SJSA1 (cell line): ENCODE measurements around the gene YWHAG. TPM values are rescaled to one million over a fixed set of nuclear protein-coding genes. Genes with fewer than 3 reads are reported as not detected.
A peak's percentile ranks its signal among the peaks of the same experiment; 100 is the strongest.

Experiments
- DNase-seq, 2 experiments: peaks; one replicate each; pipeline ENCODE4 v3.0.0-alpha.2; 2015 to 2020; ENCODE audit warnings: low spot score in 2 of 2, low read depth in 1 of 2
- H3K27ac ChIP-seq: fragments of 250-450 bp; sonication (Bioruptor Pico); 2 replicates; pipeline ENCODE4 v1.5.1; 2020; ENCODE audit warnings: mild to moderate bottlenecking, moderate library complexity
- H3K27me3 ChIP-seq: fragments of 250-450 bp; sonication (Bioruptor Pico); replicated peaks from 2 replicates; pipeline ENCODE4 v1.5.1; 2020; ENCODE audit warnings: mild to moderate bottlenecking, moderate library complexity
- H3K36me3 ChIP-seq: fragments of 250-450 bp; sonication (Bioruptor Pico); 2 replicates; pipeline ENCODE4 v1.5.1; 2020; ENCODE audit warnings: mild to moderate bottlenecking
- H3K4me1 ChIP-seq: fragments of 250-450 bp; sonication (Bioruptor Pico); replicated peaks from 2 replicates; pipeline ENCODE4 v1.6.1; 2021; ENCODE audit warnings: mild to moderate bottlenecking
- H3K4me3 ChIP-seq: fragments of 250-450 bp; sonication (Bioruptor Pico); 2 replicates; pipeline ENCODE4 v1.5.1; 2020; ENCODE audit warnings: mild to moderate bottlenecking
- H3K9me3 ChIP-seq: fragments of 250-450 bp; sonication (Bioruptor Pico); replicated peaks from 2 replicates; pipeline ENCODE4 v1.5.1; 2020; ENCODE audit warnings: mild to moderate bottlenecking
- total RNA-seq: library from RNA; depleted of rRNA; stranded (reverse); fragments of >200 nt; shearing (Covaris generic); gene quantifications from 2 replicates; pipeline ENCODE4 v1.2.3, GENCODE V29; 2014

The YWHAG gene
- total RNA-seq, 1 experiment from 2014 or later, result 76.1 TPM

DNA sequence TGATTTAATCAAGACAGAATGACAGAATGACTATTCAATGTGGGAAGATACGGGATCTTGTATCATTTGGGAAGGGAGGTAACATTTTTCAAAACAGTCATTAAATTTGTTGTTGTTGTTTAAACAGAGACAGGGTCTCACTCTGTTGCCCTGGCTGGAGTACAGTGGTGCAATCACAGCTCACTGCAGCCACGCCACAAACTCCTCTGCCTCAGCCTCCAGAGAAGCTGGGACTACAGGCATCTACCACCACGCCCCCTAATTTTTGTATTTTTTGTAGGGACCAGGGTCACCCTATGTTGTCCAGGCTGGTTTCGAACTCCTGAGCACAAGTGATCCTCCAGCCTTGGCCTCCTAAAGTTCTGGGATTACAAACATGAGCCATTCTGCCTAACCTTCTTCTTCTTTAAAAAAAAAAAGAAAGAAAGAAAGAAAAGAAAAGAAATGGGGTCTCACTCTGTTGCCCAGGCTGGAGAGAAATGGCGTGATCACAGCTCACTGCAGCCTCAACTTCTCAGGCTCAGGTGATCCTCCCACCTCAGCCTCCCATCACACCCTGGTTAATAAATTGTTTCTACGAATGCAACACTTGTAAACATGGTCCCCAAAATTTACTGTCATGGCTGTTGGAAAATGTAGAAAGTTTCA, 24.3 kb downstream of the YWHAG start:
- H3K27me3 ChIP-seq, result no peaks in the 10 kb centered on the region
- DNase-seq, result no peak
- peaks cover 6% of the 10 kb centered on the region for H3K4me1 ChIP-seq

DNA sequence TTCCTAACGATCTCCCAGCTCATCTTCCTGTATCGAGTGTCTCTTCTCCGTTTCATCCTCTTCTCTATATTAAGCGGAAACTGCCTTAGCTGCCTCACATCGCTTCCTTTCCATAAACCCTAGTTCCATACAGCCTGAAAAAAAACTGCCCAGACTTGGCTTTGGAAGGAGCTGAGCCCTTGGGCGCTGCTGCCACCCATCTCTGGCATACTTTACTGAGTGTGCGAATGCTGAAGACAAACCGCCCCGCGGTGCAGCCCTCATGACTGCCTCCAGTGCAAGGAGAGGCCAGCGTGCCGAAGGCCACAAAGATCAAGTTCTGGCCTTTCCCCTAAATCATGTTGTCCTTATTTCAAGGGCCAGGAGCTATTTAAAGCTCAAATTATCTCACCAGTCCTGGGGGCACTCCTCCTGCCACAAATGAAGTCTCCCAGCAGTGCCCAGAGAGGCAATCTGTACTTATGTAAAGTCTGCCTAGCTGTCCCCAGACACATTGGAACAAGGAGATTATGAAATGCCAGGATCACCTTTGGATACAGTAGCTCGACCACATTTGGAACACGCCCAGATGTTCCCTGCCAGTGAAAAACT, 25.2 kb downstream of the YWHAG start:
- no peaks in the 10 kb centered on the region for H3K27me3 ChIP-seq
- H3K4me3 ChIP-seq, result no peak overlapping the region
- no peaks in the 10 kb centered on the region for H3K9me3 ChIP-seq
- no peak overlapping the region for H3K27ac ChIP-seq
- DNase-seq, result no peak
- H3K4me1 ChIP-seq, result peaks cover under 1% of the 10 kb centered on the region; the same call in 1 of the 2 replicates
- H3K36me3 ChIP-seq, result peaks cover 82% of the 10 kb centered on the region

More for the DNA sequence above, 24.3 kb downstream of the YWHAG start:
- no peak overlapping the region for H3K4me3 ChIP-seq
- no peak overlapping the region for H3K27ac ChIP-seq
- no peaks in the 10 kb centered on the region for H3K9me3 ChIP-seq
- peaks cover 83% of the 10 kb centered on the region for H3K36me3 ChIP-seq

DNA sequence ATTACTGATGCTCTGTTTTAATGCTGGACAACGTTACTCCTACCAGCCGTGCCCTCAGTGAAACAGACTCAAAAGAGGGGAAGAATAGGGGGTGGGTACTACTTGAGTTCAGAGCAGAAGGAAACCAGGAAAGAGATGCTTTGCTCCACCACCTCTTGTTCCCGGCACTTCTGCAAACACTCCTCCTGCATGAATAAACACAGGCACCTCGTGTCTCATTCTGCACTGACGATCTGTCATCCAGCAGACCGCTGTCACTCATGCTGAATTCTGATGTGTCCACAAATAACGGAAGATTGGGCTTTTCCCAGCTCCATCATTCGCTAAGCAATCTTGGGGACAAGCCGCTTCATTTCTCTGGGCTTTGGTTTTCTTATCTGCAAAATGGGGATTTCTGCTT, 26.7 kb downstream of the YWHAG start:
- no peaks in the 10 kb centered on the region for H3K9me3 ChIP-seq
- peaks cover 7% of the 10 kb centered on the region for H3K4me1 ChIP-seq
- DNase-seq, result no peak
- no peak overlapping the region for H3K4me3 ChIP-seq
- no peak overlapping the region for H3K27ac ChIP-seq
- H3K27me3 ChIP-seq, result no peaks in the 10 kb centered on the region
- H3K36me3 ChIP-seq, result peaks cover 82% of the 10 kb centered on the region

DNA sequence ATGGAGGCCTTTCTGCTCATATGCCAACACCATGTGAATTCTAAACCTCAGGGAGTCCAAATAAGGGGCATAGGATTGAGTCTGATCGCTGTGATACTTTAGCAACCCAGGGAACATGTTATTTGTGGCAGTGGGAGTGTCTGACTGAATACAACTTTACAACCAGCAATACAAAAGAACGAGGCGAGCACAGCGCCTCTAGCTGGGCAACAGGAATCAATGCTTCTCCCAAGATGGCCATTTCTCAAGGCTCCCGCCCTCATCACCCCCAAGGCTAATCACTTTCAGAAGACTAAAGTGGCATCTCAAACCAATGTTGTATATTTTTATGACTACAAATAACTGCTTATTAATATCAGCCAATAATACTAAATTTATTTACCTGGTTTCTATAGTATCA, 28.1 kb downstream of the YWHAG start:
- peaks cover 18% of the 10 kb centered on the region for H3K4me1 ChIP-seq
- no peak for DNase-seq
- H3K4me3 ChIP-seq, result no peak overlapping the region
- H3K27me3 ChIP-seq, result no peaks in the 10 kb centered on the region
- H3K9me3 ChIP-seq, result no peaks in the 10 kb centered on the region
- no peak overlapping the region for H3K27ac ChIP-seq
- H3K36me3 ChIP-seq, result peaks cover 80% of the 10 kb centered on the region

DNA sequence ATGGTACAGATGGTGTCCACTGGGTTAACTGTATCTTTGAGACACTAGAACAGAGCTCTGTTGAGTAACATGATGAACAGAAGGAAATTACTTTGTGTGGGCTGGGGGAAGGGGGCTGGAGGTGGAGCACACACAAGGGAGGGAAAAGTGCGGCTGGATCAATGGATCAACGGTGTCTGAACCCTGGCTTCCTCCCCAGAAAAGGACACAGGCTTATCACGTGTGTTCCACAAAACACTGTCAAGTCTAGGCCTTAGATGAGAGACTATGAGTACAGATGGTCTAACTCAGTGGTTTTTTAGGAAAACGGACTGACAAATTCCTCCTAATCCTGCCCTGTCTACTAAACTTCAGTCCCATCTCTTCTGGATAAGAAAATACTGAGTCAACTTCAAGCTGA, 28.5 kb downstream of the YWHAG start:
- H3K9me3 ChIP-seq, result no peaks in the 10 kb centered on the region
- DNase-seq, result no peak
- H3K4me1 ChIP-seq, result peaks cover 18% of the 10 kb centered on the region
- peaks cover 80% of the 10 kb centered on the region for H3K36me3 ChIP-seq
- H3K27me3 ChIP-seq, result no peaks in the 10 kb centered on the region
- H3K4me3 ChIP-seq, result no peak overlapping the region
- no peak overlapping the region for H3K27ac ChIP-seq

DNA sequence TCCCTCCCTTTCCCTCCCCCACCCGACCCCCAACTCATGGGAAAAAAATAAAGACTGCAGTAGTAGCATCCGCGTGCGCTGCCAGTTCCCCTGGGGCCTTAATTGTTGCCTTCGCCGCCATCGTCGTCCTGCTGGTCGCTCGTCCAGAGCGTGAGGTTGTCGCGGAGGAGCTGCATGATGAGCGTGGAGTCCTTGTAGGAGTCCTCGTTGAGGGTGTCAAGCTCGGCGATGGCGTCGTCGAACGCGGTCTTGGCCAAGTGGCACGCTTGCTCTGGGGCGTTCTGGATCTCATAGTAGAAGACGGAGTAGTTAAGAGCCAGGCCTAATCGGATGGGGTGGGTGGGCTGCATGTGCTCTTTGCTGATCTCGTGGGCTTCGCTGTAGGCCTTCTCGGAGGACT, 29.3 kb downstream of the YWHAG start:
- Histone ChIP-seq H3K27ac (no peak overlapping the region), H3K27me3 (no peaks in the 10 kb centered on the region), H3K4me3 (no peak overlapping the region), H3K9me3 (no peaks in the 10 kb centered on the region), H3K36me3 (peaks cover 86% of the 10 kb centered on the region), H3K4me1 (peaks cover 18% of the 10 kb centered on the region)
- no peak for DNase-seq

DNA sequence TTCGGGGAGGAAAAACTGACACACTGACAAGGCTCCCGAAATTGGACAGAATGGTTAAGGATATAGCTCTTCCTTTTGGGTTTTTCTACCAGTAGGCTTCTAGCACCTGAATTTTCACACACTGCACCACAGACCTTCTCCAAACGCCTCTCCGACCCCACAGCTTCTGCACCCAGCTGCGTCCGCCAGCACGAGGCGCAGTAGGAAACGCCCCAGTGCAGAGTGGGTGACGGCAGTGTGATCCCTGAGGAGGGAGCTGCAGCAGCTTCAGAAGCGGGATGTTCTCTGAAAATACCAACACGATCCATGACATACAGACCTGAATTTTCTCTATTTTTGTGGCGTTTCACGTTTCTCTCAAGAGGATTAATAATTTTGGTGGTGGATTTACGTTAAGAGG, 30.4 kb downstream of the YWHAG start:
- DNase-seq, result no peak
- H3K9me3 ChIP-seq, result no peaks in the 10 kb centered on the region
- no peaks in the 10 kb centered on the region for H3K27me3 ChIP-seq
- peaks cover 86% of the 10 kb centered on the region for H3K36me3 ChIP-seq
- peaks cover 18% of the 10 kb centered on the region for H3K4me1 ChIP-seq
- H3K4me3 ChIP-seq, result no peak overlapping the region
- H3K27ac ChIP-seq, result no peak overlapping the region

DNA sequence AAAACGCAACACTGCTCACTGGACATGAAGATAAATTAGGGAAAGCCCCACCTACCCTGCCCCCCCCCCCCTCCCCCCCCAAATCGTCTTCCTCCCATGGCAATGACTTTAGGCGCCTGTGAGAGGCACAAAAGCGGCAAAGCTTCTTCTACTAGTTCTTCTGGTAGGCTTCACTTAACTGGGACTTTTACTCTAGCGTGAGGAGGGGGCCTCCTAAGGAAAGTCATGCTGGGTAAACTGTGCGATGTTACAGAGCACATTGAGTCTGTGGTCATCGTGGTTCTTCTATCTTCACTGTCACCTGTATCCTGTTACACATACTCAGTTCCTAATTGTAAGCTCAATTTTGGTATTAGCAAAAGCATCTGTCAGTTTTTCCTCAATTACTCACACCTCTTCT, 31.2 kb downstream of the YWHAG start:
- no peaks in the 10 kb centered on the region for H3K27me3 ChIP-seq
- H3K4me3 ChIP-seq, result no peak overlapping the region
- DNase-seq, result no peak
- H3K4me1 ChIP-seq, result peaks cover 18% of the 10 kb centered on the region
- H3K9me3 ChIP-seq, result no peaks in the 10 kb centered on the region
- H3K27ac ChIP-seq, result no peak overlapping the region
- peaks cover 86% of the 10 kb centered on the region for H3K36me3 ChIP-seq

DNA sequence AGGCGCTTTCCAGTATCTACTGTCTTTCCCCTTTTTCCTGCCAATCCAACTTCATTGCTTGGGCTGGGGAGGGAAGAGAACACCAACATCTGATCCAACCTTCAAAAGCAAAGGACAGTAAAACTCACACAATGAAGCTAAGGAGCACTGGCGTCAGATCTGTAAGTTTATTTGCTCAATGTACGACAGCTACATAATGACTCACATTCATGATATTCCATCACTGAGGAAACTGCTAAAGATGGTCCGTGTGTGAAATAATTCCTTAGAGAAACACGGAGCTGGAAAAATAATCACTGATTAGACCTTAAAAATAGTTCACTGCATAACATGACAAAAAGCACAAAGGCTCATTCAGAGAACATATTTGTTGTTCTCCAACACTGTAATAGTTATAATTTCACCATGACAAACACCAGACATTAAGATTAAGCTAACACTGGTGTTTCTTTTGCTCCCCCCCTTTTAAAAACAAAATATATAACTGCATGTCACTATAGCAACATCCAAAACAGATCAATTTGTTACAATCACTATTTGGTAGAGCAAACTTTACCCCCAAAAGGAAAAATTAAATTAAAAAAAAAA, 32.1 kb downstream of the YWHAG start:
- peak in 1 of 2 experiments; percentile 72 for DNase-seq
- Histone ChIP-seq H3K36me3 (peaks cover 84% of the 10 kb centered on the region), H3K9me3 (no peaks in the 10 kb centered on the region), H3K27ac (peak overlapping the region; percentile 35), H3K4me1 (peaks cover 18% of the 10 kb centered on the region), H3K27me3 (no peaks in the 10 kb centered on the region), H3K4me3 (no peak overlapping the region)

DNA sequence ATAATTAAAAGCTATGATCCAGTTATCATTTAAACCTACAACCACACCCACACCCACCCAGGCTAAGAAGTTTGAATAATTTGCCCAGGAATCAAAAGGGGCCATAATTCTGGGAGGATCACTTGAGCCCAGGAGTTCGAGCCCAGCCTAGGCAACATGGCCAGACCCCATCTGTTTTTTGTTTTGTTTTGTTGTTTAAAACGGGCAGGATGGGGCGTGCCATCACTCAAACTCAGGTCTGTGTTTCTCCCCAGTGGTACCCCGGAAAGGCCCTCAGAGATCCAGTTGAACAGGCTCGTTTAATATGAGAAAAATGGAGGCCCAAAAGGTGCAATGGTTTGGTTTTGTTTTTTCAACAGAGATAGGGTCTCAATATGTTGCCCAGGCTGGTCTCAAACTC, 33.0 kb downstream of the YWHAG start:
- no peak for DNase-seq
- H3K36me3 ChIP-seq, result peaks cover 78% of the 10 kb centered on the region
- H3K4me3 ChIP-seq, result no peak overlapping the region
- peaks cover 18% of the 10 kb centered on the region for H3K4me1 ChIP-seq
- H3K27me3 ChIP-seq, result no peaks in the 10 kb centered on the region
- no peak overlapping the region for H3K27ac ChIP-seq
- no peaks in the 10 kb centered on the region for H3K9me3 ChIP-seq

DNA sequence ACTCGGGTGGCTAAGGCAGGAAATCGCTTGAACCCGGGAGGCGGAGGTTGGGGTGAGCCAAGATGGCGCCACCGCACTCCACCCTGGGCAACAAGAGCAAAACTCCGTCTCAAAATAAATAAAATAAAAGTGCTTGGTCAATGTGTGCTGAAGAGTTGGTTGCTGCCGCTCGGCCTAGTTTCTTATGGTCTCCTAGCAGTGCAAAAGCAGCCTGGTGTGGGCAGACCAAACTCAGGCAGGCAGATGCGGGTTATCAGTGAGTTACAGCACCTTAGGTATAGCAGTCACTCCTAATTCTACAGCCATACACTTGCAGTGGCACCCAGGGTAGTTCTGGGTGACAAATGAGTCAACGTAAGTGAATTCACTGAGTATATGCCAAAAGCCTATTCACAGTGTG, 33.7 kb downstream of the YWHAG start:
- H3K4me1 ChIP-seq, result peaks cover 18% of the 10 kb centered on the region
- H3K27me3 ChIP-seq, result no peaks in the 10 kb centered on the region
- H3K4me3 ChIP-seq, result no peak overlapping the region
- H3K9me3 ChIP-seq, result no peaks in the 10 kb centered on the region
- H3K36me3 ChIP-seq, result peaks cover 71% of the 10 kb centered on the region
- no peak for DNase-seq
- H3K27ac ChIP-seq, result no peak overlapping the region

DNA sequence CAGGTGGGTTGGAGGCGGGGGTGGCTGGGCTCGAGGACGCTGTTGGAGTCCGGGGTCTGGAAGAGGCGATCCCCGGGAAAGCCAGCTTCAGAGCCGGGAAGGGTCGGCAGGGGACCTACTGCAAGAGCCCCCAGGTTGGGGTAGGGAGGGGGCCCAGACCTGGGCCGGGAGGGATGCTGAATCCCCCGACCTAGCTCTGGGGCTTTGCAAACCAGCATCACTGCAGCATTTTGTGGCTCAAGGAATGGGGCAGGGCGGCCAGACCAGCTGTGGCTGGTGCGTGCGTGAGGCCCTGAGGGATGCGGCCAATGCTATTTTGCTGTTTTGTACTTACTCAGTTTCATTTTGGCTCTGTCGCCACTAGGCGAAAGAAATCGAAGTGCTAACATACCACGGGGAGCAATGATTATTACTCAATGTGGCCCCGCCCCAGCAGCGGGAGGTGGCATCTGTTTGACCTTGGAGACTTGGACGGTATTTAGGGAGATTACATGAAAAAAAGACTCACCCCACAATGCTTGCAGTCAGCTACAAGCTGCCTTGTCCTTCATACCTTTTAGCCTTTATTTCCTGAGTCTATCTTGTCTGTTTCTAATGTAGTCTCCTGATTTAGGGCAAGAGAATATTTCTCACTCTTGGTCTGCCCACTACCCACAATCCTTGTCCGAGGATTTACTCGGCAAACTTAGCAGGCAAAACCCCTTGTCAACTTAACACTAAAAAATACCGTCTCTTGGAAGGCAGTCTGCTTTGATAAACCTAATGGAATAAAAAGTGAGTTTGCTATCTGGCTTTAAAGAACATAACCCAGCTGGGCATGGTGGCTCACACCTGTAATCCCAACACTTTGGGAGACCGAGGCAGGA, 40.1 kb downstream of the YWHAG start:
- Histone ChIP-seq H3K36me3 (peaks cover 18% of the 10 kb centered on the region), H3K27ac (peak overlapping the region; percentile 26), H3K4me3 (peak overlapping the region; percentile 49), H3K4me1 (peaks cover 20% of the 10 kb centered on the region), H3K9me3 (no peaks in the 10 kb centered on the region), H3K27me3 (no peaks in the 10 kb centered on the region)
- peak; percentile 66 to 71 for DNase-seq

DNA sequence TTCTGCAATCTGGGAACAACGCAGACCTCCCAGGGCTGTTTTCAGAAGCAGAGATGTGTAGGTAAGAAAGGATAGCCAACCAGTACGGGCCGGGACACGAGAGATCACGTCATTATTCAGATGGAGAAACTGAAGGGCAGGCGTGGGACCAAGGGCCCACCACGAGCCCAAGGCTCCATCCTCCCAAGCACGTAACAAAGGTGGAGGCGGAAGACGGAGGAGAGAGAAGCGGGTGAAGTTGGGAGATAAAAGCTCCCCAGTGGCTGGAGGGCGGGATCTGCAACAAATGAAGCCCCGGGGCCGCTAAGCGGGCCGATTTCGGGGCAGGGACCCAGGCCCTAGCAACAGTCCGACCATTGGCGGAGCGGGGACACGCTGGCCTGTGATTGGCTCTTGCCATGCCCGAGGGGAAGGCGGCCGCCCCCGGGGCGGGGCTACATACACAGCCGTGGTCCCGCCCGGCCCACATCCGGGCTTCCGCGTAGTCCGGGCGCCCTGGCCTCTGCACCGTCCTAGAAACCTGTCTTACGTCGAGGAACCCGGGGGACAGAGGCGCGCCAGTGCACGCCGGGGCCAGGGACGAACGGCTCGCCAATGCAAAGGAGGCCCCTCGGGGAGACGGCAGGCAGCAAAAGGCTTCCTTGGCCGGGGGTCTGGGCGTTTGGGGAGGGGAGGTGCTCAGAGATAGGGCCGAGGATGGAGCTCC, 40.9 kb downstream of the YWHAG start:
- Histone ChIP-seq H3K27ac (peak overlapping the region; percentile 27), H3K4me3 (peak overlapping the region; percentile 49), H3K4me1 (peaks cover 20% of the 10 kb centered on the region), H3K9me3 (no peaks in the 10 kb centered on the region), H3K36me3 (peaks cover 10% of the 10 kb centered on the region), H3K27me3 (no peaks in the 10 kb centered on the region)
- DNase-seq, result peak; percentile 94 to 97
